ENCODE measurements around the gene GCLC. TPM values are rescaled to one million over a fixed set of nuclear protein-coding genes. Genes with fewer than 3 reads are reported as not detected.

The GCLC gene
- total RNA-seq, 1 donor from 2014 or later, result 37.0 TPM

DNA sequence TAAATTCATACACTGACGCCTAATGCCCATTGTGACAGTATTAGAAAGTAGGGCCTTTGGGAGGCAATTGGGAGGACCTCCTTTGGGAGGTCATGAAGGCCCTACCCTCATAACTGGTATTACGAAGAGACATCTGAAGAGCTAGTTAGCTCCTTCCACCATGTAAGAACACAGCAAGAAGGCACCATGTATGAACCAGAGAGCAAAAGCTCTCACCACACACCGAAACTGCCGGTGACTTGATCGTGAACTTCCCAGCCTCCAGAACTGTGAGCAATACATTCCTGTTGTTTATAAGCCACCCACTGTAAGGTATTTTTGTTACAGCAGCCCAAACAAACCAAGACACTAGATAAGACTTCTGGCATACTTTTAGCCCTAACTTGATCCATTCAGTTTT, 41.8 kb downstream of the GCLC start:
- Histone ChIP-seq H3K27me3 (ENCODE audit: low read depth) (no peaks in the 10 kb centered on the region), H3K4me3 (no peak overlapping the region), H3K9me3 (no peaks in the 10 kb centered on the region), H3K4me1 (no peaks in the 10 kb centered on the region), H3K36me3 (peaks cover 82% of the 10 kb centered on the region), H3K27ac (no peak overlapping the region)
- ATAC-seq (no peak), DNase-seq (no peak)
- no peak for TF ChIP-seq CTCF (IDR thresholded peaks at IDR 0.05)
- intact Hi-C loops (cut with DNase I), result no loop called here

DNA sequence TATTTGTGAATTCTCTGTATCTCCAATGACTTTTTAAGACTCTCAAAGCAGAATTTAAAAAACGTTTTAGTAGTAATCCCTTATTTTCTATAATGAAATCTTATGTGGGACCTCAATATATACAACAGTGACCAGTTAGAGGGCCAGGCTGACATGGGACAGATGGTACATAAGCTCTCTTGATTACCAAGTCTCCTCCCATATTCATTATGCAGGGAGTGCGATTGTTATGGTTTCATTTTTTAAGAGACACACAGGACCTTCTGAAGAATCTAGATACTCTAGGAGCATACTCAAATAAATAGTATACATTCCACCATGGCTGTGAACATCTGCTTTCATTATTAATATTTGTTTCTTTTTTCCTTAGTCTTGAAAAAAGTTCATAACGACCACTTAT, 43.5 kb downstream of the GCLC start:
- Histone ChIP-seq H3K4me1 (no peaks in the 10 kb centered on the region), H3K27ac (no peak overlapping the region), H3K36me3 (peaks cover 72% of the 10 kb centered on the region), H3K9me3 (no peaks in the 10 kb centered on the region), H3K27me3 (ENCODE audit: low read depth) (no peaks in the 10 kb centered on the region), H3K4me3 (no peak overlapping the region)
- intact Hi-C loops (cut with DNase I), result no loop called here
- DNase-seq, result no peak
- no peak for ATAC-seq
- TF ChIP-seq CTCF (IDR thresholded peaks at IDR 0.05), result no peak

GRCh38 chr6:53500095-53500494, 44.8 kb downstream of the GCLC start:
- no peak for DNase-seq
- Histone ChIP-seq H3K9me3 (no peaks in the 10 kb centered on the region), H3K27ac (no peak overlapping the region), H3K4me3 (no peak overlapping the region), H3K36me3 (peaks cover 58% of the 10 kb centered on the region), H3K4me1 (no peaks in the 10 kb centered on the region), H3K27me3 (ENCODE audit: low read depth) (no peaks in the 10 kb centered on the region)
- no peak for TF ChIP-seq CTCF (IDR thresholded peaks at IDR 0.05)
- intact Hi-C loops (cut with DNase I), result no loop called here
- ATAC-seq, result no peak

DNA sequence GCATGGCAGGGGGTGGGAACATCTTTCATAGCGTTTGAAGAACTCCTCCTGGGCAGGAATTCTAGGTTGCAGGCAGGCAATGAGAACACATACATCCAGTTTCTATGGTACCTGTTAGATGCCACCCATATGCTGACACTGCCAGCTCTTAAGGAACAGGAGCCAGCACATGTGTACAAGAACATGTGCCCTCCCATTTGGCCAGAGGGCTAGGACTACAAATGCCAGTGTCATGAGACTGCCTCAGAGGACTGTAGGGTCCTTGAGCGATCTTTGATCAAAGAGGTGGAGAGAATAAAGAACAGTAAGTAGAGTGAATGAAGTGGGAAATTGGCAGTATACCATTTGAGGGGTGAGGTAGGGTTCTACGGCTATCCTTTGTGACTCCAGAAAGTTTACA, 45.8 kb downstream of the GCLC start:
- Histone ChIP-seq H3K27ac (no peak overlapping the region), H3K27me3 (ENCODE audit: low read depth) (no peaks in the 10 kb centered on the region), H3K9me3 (no peaks in the 10 kb centered on the region), H3K4me3 (no peak overlapping the region), H3K36me3 (peaks cover 48% of the 10 kb centered on the region), H3K4me1 (no peaks in the 10 kb centered on the region)
- DNase-seq, result no peak
- TF ChIP-seq CTCF (IDR thresholded peaks at IDR 0.05), result no peak
- peak; percentile 32 to 51 for ATAC-seq
- intact Hi-C loops (cut with DNase I), result loop anchor here (10.0 kb wide), 2 partner anchors 156 to 226 kb away; no protein-coding TSS in a partner anchor

GRCh38 chr6:53498649-53499048, 46.3 kb downstream of the GCLC start:
- Histone ChIP-seq H3K4me1 (no peaks in the 10 kb centered on the region), H3K4me3 (no peak overlapping the region), H3K36me3 (peaks cover 45% of the 10 kb centered on the region), H3K27ac (no peak overlapping the region), H3K9me3 (no peaks in the 10 kb centered on the region), H3K27me3 (ENCODE audit: low read depth) (no peaks in the 10 kb centered on the region)
- DNase-seq (no peak), ATAC-seq (no peak)
- no peak for TF ChIP-seq CTCF (IDR thresholded peaks at IDR 0.05)
- intact Hi-C loops (cut with DNase I), result loop anchor here (10.0 kb wide), 2 partner anchors 156 to 226 kb away; no protein-coding TSS in a partner anchor

DNA sequence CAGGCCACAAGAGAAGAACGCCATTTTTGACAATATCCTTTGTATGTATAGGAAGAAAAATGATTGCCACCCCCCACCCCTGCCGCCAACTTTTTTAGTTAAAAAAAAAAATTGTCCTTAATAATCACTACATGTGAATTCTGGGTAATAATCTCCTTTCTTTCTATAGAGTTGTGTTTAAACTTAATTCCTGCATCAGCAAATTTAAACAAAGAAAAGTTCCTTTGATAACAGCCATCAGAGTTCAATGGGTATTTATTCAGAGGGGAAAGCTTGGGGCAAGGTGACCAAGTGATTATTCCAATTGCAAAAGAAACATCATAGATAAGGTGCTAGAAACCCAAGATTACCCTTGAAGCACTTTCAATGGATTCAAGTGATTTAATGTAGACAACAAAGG, 47.0 kb downstream of the GCLC start:
- DNase-seq (no peak), ATAC-seq (no peak)
- Histone ChIP-seq H3K27ac (no peak overlapping the region), H3K9me3 (no peaks in the 10 kb centered on the region), H3K36me3 (peaks cover 37% of the 10 kb centered on the region), H3K4me3 (no peak overlapping the region), H3K4me1 (no peaks in the 10 kb centered on the region), H3K27me3 (ENCODE audit: low read depth) (no peaks in the 10 kb centered on the region)
- TF ChIP-seq CTCF (IDR thresholded peaks at IDR 0.05), result no peak
- intact Hi-C loops (cut with DNase I), result loop anchor here (10.0 kb wide), 2 partner anchors 157 to 227 kb away; no protein-coding TSS in a partner anchor

Measured in lower lobe of right lung (tissue), 2 donors.